Parathyroid adenoma (tissue), 2 donors: Measurements from ENCODE around the gene PRRC2B.
"Not testable (repeated sequence)": the region's sequence is repeated elsewhere in the genome, so short reads cannot be mapped to it uniquely, and the experiment has no call there.

Experiments used
- H2AFZ ChIP-seq: fragments of 300-600 bp; sonication (generic); one replicate; pipeline ENCODE4 v1.7.0; 2017; ENCODE audit warnings: antibody characterized with exemption, mild to moderate bottlenecking
- H3K27ac ChIP-seq: fragments of 300-600 bp; sonication (generic); one replicate; pipeline ENCODE4 v1.7.0; 2017
- H3K27me3 ChIP-seq: fragments of 300-600 bp; sonication (generic); one replicate; pipeline ENCODE4 v1.7.0; 2017; ENCODE audit warnings: low read length; ENCODE audit not compliant: control insufficient read depth, insufficient read depth
- H3K36me3 ChIP-seq: fragments of 300-600 bp; sonication (generic); one replicate; pipeline ENCODE4 v1.7.0; 2017; ENCODE audit warnings: low read length; ENCODE audit not compliant: control insufficient read depth, insufficient read depth
- H3K4me1 ChIP-seq: fragments of 300-600 bp; sonication (generic); one replicate; pipeline ENCODE4 v1.7.0; 2017; ENCODE audit warnings: control low read depth
- H3K4me2 ChIP-seq: fragments of 300-600 bp; sonication (generic); one replicate; pipeline ENCODE4 v1.7.0; 2017; ENCODE audit warnings: low read length
- H3K4me3 ChIP-seq: fragments of 300-600 bp; sonication (generic); one replicate; pipeline ENCODE4 v1.7.0; 2017; ENCODE audit warnings: low read depth, low read length
- H3K79me2 ChIP-seq: fragments of 300-600 bp; sonication (generic); one replicate; pipeline ENCODE4 v1.7.0; 2017; ENCODE audit warnings: control low read depth
- H3K9ac ChIP-seq: fragments of 300-600 bp; sonication (generic); one replicate; pipeline ENCODE4 v1.7.0; 2017; ENCODE audit warnings: mild to moderate bottlenecking
- H3K9me3 ChIP-seq: fragments of 300-600 bp; sonication (generic); one replicate; pipeline ENCODE4 v1.7.0; 2017; ENCODE audit warnings: low read length; ENCODE audit not compliant: control insufficient read depth
- TF ChIP-seq, protein P1 (sequence below): fragments of 300-600 bp; sonication (generic); IDR thresholded peaks from one replicate; pipeline ENCODE4 v1.7.0; 2017; ENCODE audit warnings: antibody characterized with exemption, mild to moderate bottlenecking
- donor health status: primary hyperparathyroidism.

The PRRC2B gene

GRCh38 chr9:131467214-131467935 is 73.5 kb downstream of the PRRC2B start:
- Histone ChIP-seq H3K27me3 (no peaks in the 10 kb centered on the region), H3K27ac (no peak overlapping the region), H3K9ac (no peak overlapping the region), H3K36me3 (no peaks in the 10 kb centered on the region), H3K4me1 (no peaks in the 10 kb centered on the region), H3K4me3 (no peak overlapping the region), H3K79me2 (peaks cover 17% of the 10 kb centered on the region), H3K9me3 (no peaks in the 10 kb centered on the region), H2AFZ (no peak overlapping the region), H3K4me2 (no peak overlapping the region)
- TF ChIP-seq, protein P1, sequence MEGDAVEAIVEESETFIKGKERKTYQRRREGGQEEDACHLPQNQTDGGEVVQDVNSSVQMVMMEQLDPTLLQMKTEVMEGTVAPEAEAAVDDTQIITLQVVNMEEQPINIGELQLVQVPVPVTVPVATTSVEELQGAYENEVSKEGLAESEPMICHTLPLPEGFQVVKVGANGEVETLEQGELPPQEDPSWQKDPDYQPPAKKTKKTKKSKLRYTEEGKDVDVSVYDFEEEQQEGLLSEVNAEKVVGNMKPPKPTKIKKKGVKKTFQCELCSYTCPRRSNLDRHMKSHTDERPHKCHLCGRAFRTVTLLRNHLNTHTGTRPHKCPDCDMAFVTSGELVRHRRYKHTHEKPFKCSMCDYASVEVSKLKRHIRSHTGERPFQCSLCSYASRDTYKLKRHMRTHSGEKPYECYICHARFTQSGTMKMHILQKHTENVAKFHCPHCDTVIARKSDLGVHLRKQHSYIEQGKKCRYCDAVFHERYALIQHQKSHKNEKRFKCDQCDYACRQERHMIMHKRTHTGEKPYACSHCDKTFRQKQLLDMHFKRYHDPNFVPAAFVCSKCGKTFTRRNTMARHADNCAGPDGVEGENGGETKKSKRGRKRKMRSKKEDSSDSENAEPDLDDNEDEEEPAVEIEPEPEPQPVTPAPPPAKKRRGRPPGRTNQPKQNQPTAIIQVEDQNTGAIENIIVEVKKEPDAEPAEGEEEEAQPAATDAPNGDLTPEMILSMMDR: no peak

DNA sequence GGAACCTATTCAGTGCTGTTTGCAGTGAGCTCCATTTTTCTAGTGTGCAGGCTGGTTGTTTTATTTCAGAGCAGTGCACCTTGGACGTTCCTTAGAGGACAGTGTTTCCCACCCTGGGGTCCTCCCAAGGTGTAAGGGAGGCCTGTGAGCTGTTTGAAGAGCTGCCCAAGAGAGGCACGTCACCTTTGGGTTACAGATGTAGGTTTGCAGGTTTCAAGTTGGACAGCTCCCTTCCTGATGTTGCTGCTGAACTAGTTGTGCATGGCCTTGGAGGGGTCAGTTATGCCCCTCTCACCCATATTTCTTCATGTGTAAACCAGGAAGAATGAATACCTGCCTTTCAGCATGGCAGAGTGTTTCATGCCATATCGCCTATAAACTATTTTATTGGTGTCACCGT is 74.1 kb downstream of the PRRC2B start:
- TF ChIP-seq, protein P1: no peak
- H3K9me3 ChIP-seq: no peaks in the 10 kb centered on the region
- no peaks in the 10 kb centered on the region for H3K4me1 ChIP-seq
- H2AFZ ChIP-seq: no peak overlapping the region
- H3K9ac ChIP-seq: no peak overlapping the region
- no peak overlapping the region for H3K4me2 ChIP-seq
- H3K27me3 ChIP-seq: no peaks in the 10 kb centered on the region
- no peak overlapping the region for H3K4me3 ChIP-seq
- H3K27ac ChIP-seq: no peak overlapping the region
- H3K79me2 ChIP-seq: peaks cover 17% of the 10 kb centered on the region
- no peaks in the 10 kb centered on the region for H3K36me3 ChIP-seq

DNA sequence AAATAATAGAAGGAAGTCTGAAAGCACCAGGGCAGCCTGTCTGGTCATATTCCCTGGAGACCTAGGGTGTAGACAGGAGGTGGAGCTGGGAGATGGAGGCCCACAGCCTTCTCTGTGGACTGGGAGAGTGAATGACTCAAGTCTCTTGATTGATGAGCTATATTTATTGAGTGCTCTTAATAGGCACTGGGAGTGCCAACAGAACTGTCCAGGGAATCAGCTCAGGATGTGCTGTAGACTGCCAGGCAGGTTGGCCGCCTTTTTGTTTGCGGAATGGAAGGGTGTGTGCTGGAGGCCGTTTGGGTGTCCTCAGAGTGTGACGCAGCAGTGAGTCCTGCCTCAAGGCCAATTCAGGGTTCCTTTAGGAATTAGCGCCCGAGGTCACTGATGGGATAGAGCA is 75.5 kb downstream of the PRRC2B start:
- Histone ChIP-seq H3K9ac (no peak overlapping the region), H3K4me1 (no peaks in the 10 kb centered on the region), H3K36me3 (no peaks in the 10 kb centered on the region), H3K27ac (no peak overlapping the region), H3K4me3 (no peak overlapping the region), H3K27me3 (no peaks in the 10 kb centered on the region), H2AFZ (no peak overlapping the region), H3K9me3 (no peaks in the 10 kb centered on the region), H3K4me2 (no peak overlapping the region), H3K79me2 (peaks cover 17% of the 10 kb centered on the region)
- TF ChIP-seq, protein P1: no peak

GRCh38 chr9:131469951-131470350 is 76.1 kb downstream of the PRRC2B start:
- Histone ChIP-seq H3K9ac (no peak overlapping the region), H3K9me3 (no peaks in the 10 kb centered on the region), H3K4me1 (no peaks in the 10 kb centered on the region), H3K27ac (no peak overlapping the region), H3K36me3 (no peaks in the 10 kb centered on the region), H3K4me3 (no peak overlapping the region), H2AFZ (no peak overlapping the region), H3K4me2 (no peak overlapping the region), H3K79me2 (peaks cover 17% of the 10 kb centered on the region), H3K27me3 (no peaks in the 10 kb centered on the region)
- TF ChIP-seq, protein P1: no peak

DNA sequence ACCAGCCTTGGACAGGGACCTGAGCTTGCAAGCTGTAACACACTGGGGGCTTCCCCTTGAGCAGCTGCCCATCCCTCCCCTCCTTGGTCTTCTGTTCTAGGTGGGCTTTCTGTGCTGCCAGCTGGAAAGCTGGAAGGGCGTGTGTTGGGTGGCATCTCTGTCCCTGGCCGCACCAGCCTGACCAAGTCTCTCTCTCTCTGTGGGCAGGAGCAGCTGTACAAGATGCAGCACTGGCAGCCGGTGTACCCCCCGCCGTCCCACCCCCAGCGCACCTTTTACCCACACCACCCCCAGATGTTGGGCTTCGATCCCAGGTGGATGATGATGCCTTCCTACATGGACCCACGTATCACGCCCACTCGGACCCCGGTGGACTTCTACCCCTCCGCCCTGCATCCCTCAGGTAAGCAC is 76.7 kb downstream of the PRRC2B start:
- H3K4me1 ChIP-seq: no peaks in the 10 kb centered on the region
- H3K9me3 ChIP-seq: no peaks in the 10 kb centered on the region
- H3K27me3 ChIP-seq: no peaks in the 10 kb centered on the region
- H3K36me3 ChIP-seq: no peaks in the 10 kb centered on the region
- no peak overlapping the region for H2AFZ ChIP-seq
- H3K79me2 ChIP-seq: peaks cover 17% of the 10 kb centered on the region
- no peak overlapping the region for H3K9ac ChIP-seq
- no peak overlapping the region for H3K27ac ChIP-seq
- no peak overlapping the region for H3K4me2 ChIP-seq
- H3K4me3 ChIP-seq: no peak overlapping the region
- TF ChIP-seq, protein P1: no peak

DNA sequence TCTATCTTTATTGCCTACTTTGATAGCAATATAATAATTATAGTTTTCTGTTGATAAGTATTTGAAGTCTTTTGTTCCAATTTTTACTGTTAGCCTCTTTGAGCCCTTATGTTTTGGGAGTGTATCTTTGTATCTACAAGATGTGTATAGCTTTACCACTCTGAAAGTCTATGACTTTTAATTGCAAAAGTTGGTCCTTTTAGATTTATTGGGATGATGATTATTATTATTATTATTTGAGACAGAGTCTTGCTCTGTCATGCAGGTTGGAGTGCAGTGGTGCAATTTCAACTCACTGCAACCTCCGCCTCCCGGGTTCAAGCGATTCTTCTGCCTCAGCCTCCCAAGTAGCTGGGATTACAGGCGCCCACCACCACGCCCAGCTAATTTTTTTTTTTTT is 78.2 kb downstream of the PRRC2B start:
- H3K79me2 ChIP-seq: peaks cover 16% of the 10 kb centered on the region
- not testable (repeated sequence) for H3K4me3 ChIP-seq, H3K4me2 ChIP-seq, H3K9ac ChIP-seq, H3K27me3 ChIP-seq, H3K9me3 ChIP-seq, H3K36me3 ChIP-seq, H3K4me1 ChIP-seq, H2AFZ ChIP-seq, H3K27ac ChIP-seq
